Transverse colon (tissue), 4 donors: Measurements from ENCODE around the gene SRSF12. TPM values are rescaled to one million over a fixed set of nuclear protein-coding genes. Genes with fewer than 3 reads are reported as not detected.
"Not testable (repeated sequence)": the region's sequence is repeated elsewhere in the genome, so short reads cannot be mapped to it uniquely, and the experiment has no call there.

Experiments
- DNase-seq: peaks from one replicate; pipeline ENCODE4 v3.0.0-alpha.2; 2019
- H3K27ac ChIP-seq, 4 donors: fragments of 200-600 bp; sonication (generic); 2 replicates each; pipeline ENCODE4 v1.5.1; 2016 to 2018; ENCODE audit warnings: inconsistent platforms in 4 of 4
- H3K27me3 ChIP-seq: fragments of 200-600 bp; sonication (generic); 2 replicates; pipeline ENCODE4 v1.5.1; 2017; ENCODE audit warnings: inconsistent platforms
- H3K36me3 ChIP-seq, 4 donors: fragments of 200-600 bp; sonication (generic); 2 replicates each; pipeline ENCODE4 v1.5.1; 2017 to 2019; ENCODE audit warnings: inconsistent platforms in 4 of 4
- H3K4me1 ChIP-seq, 4 donors: fragments of 200-600 bp; sonication (generic); 2 replicates each; pipeline ENCODE4 v1.5.1; 2017 to 2020; ENCODE audit warnings: inconsistent platforms in 4 of 4
- H3K4me3 ChIP-seq, 4 donors: fragments of 200-600 bp; sonication (generic); 1 replicate in 1 of 4; 2 replicates in 3 of 4; pipeline versions ENCODE4 v1.5.1 to v1.6.1; 2017 to 2019; ENCODE audit warnings: inconsistent platforms in 4 of 4
- H3K9me3 ChIP-seq, 2 donors: fragments of 200-600 bp; sonication (generic); 2 replicates each; pipeline ENCODE4 v1.5.1; 2017 to 2019; ENCODE audit warnings: inconsistent platforms in 2 of 2
- EP300 ChIP-seq: sonication (generic); formaldehyde crosslinking; IDR thresholded peaks from one replicate; pipeline ENCODE4 v1.6.1; 2017; ENCODE audit warnings: antibody characterized with exemption, low read depth
- POLR2A ChIP-seq: fragments of 450-650 bp; IDR thresholded peaks from one replicate; pipeline ENCODE4 v1.6.1; 2016; ENCODE audit warnings: antibody characterized with exemption, mild to moderate bottlenecking, moderate library complexity
- POLR2AphosphoS5 ChIP-seq, 3 donors: sonication (generic); formaldehyde crosslinking; IDR thresholded peaks; one replicate each; pipeline ENCODE4 v1.6.1; 2016; ENCODE audit warnings: antibody characterized with exemption in 3 of 3
- WGBS, 2 donors: methylation state at CpG; one replicate each; pipeline ENCODE4 v1.1.5; 2018; ENCODE audit warnings: low coverage in 1 of 2; 5-methylcytosine and 5-hydroxymethylcytosine counted together
- in situ Hi-C, 4 donors: fragments of 200-750 bp; cut with MboI; loops; one replicate each; pipeline versions ENCODE4 v1.15.0 to v1.15.1; 2017; ENCODE audit warnings: low sequenced_read_pairs in 3 of 4, low pct_ligation_motif_present in 1 of 4, low pct_unique_long_range_greater_than_20kb in 1 of 4
- intact Hi-C: fragments of 100-400 bp; cut with DNase I; formaldehyde crosslinking; loops from one replicate; pipeline ENCODE4 v1.15.1; 2023; ENCODE audit warnings: low total_unique reads
- total RNA-seq, 4 donors: library from RNA; depleted of rRNA; stranded (reverse); fragments of >200 nt; gene quantifications; one replicate each; pipeline ENCODE4 v1.1.0, GENCODE V29; 2016
- TF ChIP-seq, protein P1 (sequence below), 5 experiments: fragments of 200-600 bp in 3 of 5; fragments of 450-650 bp in 2 of 5; sonication (generic) in 3 of 5; IDR thresholded peaks; 1 replicate in 2 of 5; 2 replicates in 3 of 5; pipeline ENCODE4 v1.5.1; 2016 to 2017; ENCODE audit warnings: antibody characterized with exemption in 5 of 5, inconsistent platforms in 3 of 5, mild to moderate bottlenecking in 2 of 5, moderate library complexity in 1 of 5

Gene SRSF12
- total RNA-seq, 4 donors from 2014 or later: not detected

DNA sequence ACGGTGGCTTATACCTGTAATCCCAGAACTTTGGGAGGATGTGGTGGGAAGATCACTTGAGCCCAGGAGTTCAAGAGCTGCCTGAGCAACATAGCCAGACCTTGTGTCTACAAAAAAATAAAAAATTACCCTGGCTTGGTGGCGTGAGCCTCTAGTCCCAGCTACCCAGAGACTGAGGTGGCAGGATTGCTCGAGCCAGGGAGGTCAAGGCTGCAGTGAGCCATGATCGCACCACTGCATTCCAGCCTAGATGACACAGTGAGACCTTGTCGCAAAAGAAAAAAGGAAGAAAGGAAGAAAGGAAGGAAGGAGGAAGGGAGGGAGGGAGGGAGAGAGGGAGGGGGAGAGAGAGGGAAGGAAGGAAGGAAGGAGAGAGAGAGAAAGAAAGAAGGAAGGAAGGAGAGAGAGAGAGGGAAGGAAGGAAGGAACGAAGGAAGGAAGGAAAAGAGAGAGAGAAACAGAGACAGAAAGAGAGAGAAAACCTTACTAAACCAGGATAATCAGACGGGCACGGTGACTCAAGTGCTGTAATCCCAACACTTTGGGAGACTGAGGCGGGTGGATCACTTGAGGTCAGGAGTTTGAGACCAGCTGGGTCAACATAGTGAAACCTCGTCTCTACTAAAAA, 48.2 kb downstream of the SRSF12 start:
- TF ChIP-seq, protein P1, sequence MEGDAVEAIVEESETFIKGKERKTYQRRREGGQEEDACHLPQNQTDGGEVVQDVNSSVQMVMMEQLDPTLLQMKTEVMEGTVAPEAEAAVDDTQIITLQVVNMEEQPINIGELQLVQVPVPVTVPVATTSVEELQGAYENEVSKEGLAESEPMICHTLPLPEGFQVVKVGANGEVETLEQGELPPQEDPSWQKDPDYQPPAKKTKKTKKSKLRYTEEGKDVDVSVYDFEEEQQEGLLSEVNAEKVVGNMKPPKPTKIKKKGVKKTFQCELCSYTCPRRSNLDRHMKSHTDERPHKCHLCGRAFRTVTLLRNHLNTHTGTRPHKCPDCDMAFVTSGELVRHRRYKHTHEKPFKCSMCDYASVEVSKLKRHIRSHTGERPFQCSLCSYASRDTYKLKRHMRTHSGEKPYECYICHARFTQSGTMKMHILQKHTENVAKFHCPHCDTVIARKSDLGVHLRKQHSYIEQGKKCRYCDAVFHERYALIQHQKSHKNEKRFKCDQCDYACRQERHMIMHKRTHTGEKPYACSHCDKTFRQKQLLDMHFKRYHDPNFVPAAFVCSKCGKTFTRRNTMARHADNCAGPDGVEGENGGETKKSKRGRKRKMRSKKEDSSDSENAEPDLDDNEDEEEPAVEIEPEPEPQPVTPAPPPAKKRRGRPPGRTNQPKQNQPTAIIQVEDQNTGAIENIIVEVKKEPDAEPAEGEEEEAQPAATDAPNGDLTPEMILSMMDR (IDR thresholded peaks at IDR 0.05): no peak
- TF ChIP-seq POLR2A: no peak
- no peak for TF ChIP-seq EP300
- TF ChIP-seq POLR2AphosphoS5 (IDR thresholded peaks at IDR 0.05): no peak
- Histone ChIP-seq H3K27me3 (no peaks in the 10 kb centered on the region), H3K4me1 (peaks cover 0 to 6% (median 2%) of the 10 kb centered on the region in 4 donors), H3K36me3 (no peaks in the 10 kb centered on the region), H3K4me3 (no peak overlapping the region), H3K27ac (no peak overlapping the region), H3K9me3 (no peaks in the 10 kb centered on the region)
- in situ Hi-C loops: no loop called here
- 88 to 91% methylated on average over 8 to 10 of the region's 10 CpGs for WGBS, 2 donors
- intact Hi-C loops: no loop called here
- DNase-seq: no peak

DNA sequence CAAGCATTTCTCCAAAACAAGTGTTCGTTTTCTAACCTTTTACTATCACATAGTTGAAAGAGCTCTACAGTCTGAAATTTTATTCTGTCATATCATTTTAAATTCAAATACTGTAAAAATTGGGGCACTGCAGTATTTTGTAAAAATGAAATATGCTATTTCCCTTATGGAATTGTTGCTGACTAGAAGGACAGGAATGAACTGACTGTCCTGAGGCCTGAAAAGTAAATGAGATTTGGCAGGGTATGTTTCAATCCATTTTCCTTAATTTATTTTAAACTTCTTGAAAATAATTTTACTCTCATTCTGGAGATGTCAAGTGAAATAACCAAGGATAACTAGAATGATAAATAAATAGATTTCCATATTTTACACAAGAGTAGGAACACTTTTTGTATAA, 49.2 kb downstream of the SRSF12 start:
- WGBS, 2 donors: 50 to 52% methylated on average over 1 of the region's 1 CpG
- Histone ChIP-seq H3K27ac (no peak overlapping the region), H3K27me3 (no peaks in the 10 kb centered on the region), H3K9me3 (no peaks in the 10 kb centered on the region), H3K4me1 (peaks cover 0 to 6% (median 2%) of the 10 kb centered on the region in 4 donors), H3K4me3 (no peak overlapping the region), H3K36me3 (no peaks in the 10 kb centered on the region)
- intact Hi-C loops: no loop called here
- no peak for TF ChIP-seq EP300
- no peak for TF ChIP-seq POLR2A
- TF ChIP-seq, protein P1 (IDR thresholded peaks at IDR 0.05): no peak
- no peak for TF ChIP-seq POLR2AphosphoS5 (IDR thresholded peaks at IDR 0.05)
- DNase-seq: no peak
- in situ Hi-C loops: no loop called here

DNA sequence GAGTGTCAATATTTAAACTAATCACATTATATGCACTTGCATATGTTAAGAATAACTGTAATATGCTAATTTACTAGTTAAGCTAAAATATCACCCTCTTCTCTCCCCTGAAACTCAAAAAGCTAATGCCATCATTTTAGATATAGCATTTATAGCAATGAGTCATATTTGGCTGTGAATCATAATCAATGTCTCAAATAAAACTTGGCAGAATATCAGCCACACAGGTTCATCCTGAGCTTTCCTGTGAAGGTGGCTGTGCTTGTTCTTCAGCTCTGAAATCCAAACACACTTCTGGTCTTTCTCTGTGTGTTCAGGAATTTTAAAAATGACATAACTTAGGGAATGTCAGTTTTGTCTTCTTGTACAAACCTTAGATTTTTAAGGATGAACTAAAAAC, 50.1 kb downstream of the SRSF12 start:
- H3K36me3 ChIP-seq: no peaks in the 10 kb centered on the region
- TF ChIP-seq, protein P1 (IDR thresholded peaks at IDR 0.05): no peak
- TF ChIP-seq EP300 (no peak), POLR2AphosphoS5 (IDR thresholded peaks at IDR 0.05) (no peak), POLR2A (no peak)
- intact Hi-C loops: no loop called here
- DNase-seq: no peak
- H3K9me3 ChIP-seq: no peaks in the 10 kb centered on the region
- in situ Hi-C loops: no loop called here
- no peak overlapping the region for H3K4me3 ChIP-seq
- H3K27ac ChIP-seq: no peak overlapping the region
- peaks cover 0 to 6% (median 2%) of the 10 kb centered on the region in 4 donors for H3K4me1 ChIP-seq
- no peaks in the 10 kb centered on the region for H3K27me3 ChIP-seq

DNA sequence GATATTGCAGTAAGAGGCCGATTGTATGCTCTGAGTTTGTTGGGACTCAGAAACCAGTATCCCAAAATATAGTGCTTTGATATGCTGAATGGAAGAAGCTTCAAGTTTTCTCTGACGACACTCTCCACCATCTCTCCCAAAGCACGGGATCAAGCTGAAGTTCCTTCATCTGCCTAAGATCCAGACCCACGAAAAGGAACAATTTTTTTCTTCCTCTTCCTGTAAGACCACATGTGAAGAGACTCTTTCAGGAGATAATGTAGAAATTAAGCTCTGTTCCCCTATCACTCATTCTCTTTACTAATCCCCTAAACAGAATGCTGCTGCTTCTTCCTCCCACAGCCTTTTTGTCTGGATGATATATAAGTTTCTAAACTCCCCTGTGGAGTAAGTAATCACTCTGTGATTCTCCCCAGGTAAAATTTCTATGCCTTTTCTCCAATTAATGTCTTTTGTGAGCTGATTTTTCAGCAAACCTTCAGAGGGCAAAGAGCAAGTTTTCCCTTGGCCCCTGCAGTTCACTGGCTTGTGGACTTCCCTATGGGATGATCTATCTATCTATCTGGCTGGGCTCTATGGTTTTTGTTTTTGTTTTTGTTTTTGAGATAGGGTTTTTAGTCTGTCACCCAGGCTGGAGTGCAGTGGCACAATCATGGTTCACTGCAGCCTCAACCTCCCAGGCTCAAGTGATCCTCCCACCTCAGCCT, 50.8 kb downstream of the SRSF12 start:
- Histone ChIP-seq H3K27me3 (no peaks in the 10 kb centered on the region), H3K27ac (no peak overlapping the region), H3K4me3 (no peak overlapping the region), H3K36me3 (no peaks in the 10 kb centered on the region), H3K4me1 (peaks cover 0 to 6% (median 2%) of the 10 kb centered on the region in 4 donors), H3K9me3 (no peaks in the 10 kb centered on the region)
- DNase-seq: no peak
- TF ChIP-seq EP300: no peak
- TF ChIP-seq, protein P1 (IDR thresholded peaks at IDR 0.05): no peak
- no peak for TF ChIP-seq POLR2AphosphoS5 (IDR thresholded peaks at IDR 0.05)
- TF ChIP-seq POLR2A: no peak
- in situ Hi-C loops (no loop called here), intact Hi-C loops (no loop called here)
- WGBS, 2 donors: 78 to 83% methylated on average over 1 to 4 of the region's 4 CpGs

DNA sequence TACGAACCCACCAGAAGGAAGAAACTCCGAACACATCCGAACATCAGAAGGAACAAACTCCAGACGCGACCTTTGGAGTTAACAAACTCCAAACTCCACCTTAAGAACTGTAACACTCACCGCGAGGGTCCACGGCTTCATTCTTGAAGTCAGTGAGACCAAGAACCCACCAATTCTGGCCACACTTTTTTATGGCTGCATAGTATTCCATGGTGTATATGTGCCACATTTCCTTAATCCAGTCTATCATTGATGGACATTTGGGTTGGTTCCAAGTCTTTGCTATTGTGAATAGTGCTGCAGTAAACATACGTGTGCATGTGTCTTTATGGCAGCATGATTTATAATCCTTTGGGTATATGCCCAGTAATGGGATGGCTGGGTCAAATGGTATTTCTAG, 51.8 kb downstream of the SRSF12 start:
- 86% methylated on average over 9 of the region's 9 CpGs; no CpG with 5 or more reads in 1 of the 2 donors for WGBS, 2 donors
- in situ Hi-C loops: not testable (repeated sequence)

DNA sequence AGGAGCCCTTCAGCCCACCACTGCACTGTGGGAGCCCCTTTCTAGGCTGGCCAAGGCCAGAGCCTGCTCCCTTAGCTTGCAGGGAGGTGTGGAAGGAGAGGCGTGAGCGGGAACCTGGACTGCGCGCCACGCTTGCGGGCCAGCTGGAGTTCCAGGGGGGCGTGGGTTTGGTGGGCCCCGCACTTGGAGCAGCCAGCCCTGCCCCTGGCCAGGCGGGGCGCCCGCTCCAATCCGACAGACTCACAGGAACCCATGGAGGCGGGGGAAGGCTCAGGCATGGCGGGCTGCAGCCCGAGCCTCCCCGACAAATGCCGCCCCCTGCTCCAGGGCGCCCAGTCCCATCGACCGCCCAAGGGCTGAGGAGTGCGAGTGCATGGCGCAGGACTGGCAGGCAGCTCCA, 52.9 kb downstream of the SRSF12 start:
- H3K9me3 ChIP-seq, in situ Hi-C loops, H3K4me1 ChIP-seq, H3K27ac ChIP-seq, DNase-seq, intact Hi-C loops, H3K4me3 ChIP-seq, H3K27me3 ChIP-seq, H3K36me3 ChIP-seq: not testable (repeated sequence)
- WGBS, 2 donors: 95% methylated on average over 21 of the region's 22 CpGs; no CpG with 5 or more reads in 1 of the 2 donors

More for the DNA sequence above, 51.8 kb downstream of the SRSF12 start:
- DNase-seq, H3K4me1 ChIP-seq, H3K36me3 ChIP-seq, H3K27me3 ChIP-seq, H3K4me3 ChIP-seq, intact Hi-C loops, H3K27ac ChIP-seq, H3K9me3 ChIP-seq: not testable (repeated sequence)
